HepG2 (cell line): Measurements from ENCODE around the gene TBC1D16. TPM values are rescaled to one million over a fixed set of nuclear protein-coding genes. Genes with fewer than 3 reads are reported as not detected.
A peak's percentile ranks its signal among the peaks of the same experiment; 100 is the strongest.

Source experiments
- AGO2 ChIP-seq: fragments of 200-400 bp; formaldehyde crosslinking; optimal IDR thresholded peaks from 2 replicates; pipeline ENCODE3; 2017; ENCODE audit warnings: mild to moderate bottlenecking, low read depth, low read length, moderate library complexity
- CCAR2 ChIP-seq: fragments of 200-400 bp; formaldehyde crosslinking; optimal IDR thresholded peaks from 2 replicates; pipeline ENCODE3; 2018; ENCODE audit warnings: low read depth, mild to moderate bottlenecking, low read length, moderate library complexity
- CEBPG ChIP-seq: IDR thresholded peaks from 2 replicates; pipeline ENCODE4 v1.6.1; 2016
- DNMT1 ChIP-seq: sonication (generic); formaldehyde crosslinking; IDR thresholded peaks from 2 replicates; pipeline ENCODE4 v1.5.1; 2020; ENCODE audit warnings: mild to moderate bottlenecking, missing genetic modification reagents
- GATAD1 ChIP-seq: IDR thresholded peaks from 2 replicates; pipeline ENCODE4 v1.6.1; 2016; ENCODE audit warnings: missing genetic modification reagents, missing compliant biosample characterization
- HNRNPUL1 ChIP-seq: fragments of 200-400 bp; formaldehyde crosslinking; IDR thresholded peaks from 2 replicates; pipeline ENCODE4 v1.6.1; 2017; ENCODE audit warnings: low read depth, mild to moderate bottlenecking, low read length, moderate library complexity
- LCORL ChIP-seq, 2 experiments: fragments of 450-650 bp in 1 of 2; sonication (generic) in 1 of 2; formaldehyde crosslinking in 1 of 2; IDR thresholded peaks; 2 replicates each; pipeline versions ENCODE4 v1.5.0 to v1.6.1; 2017 to 2020; ENCODE audit warnings: antibody characterized with exemption in 1 of 2, missing genetic modification reagents in 1 of 2
- MEIS2 ChIP-seq: sonication (generic); formaldehyde crosslinking; IDR thresholded peaks from 2 replicates; pipeline ENCODE4 v1.9.0; 2021; ENCODE audit warnings: mild to moderate bottlenecking, missing genetic modification reagents
- PITX1 ChIP-seq: sonication (generic); formaldehyde crosslinking; IDR thresholded peaks from 2 replicates; pipeline ENCODE4 v1.5.1; 2020; ENCODE audit warnings: mild to moderate bottlenecking, missing genetic modification reagents
- SMYD3 ChIP-seq: sonication (generic); formaldehyde crosslinking; IDR thresholded peaks from 2 replicates; pipeline ENCODE4 v1.8.1; 2023; ENCODE audit warnings: mild to moderate bottlenecking, missing genetic modification reagents
- SNAPC2 ChIP-seq: sonication (generic); formaldehyde crosslinking; IDR thresholded peaks from 2 replicates; pipeline ENCODE4 v1.8.1; 2022; ENCODE audit warnings: mild to moderate bottlenecking, missing genetic modification reagents
- TSC22D2 ChIP-seq: sonication (generic); formaldehyde crosslinking; IDR thresholded peaks from 2 replicates; pipeline ENCODE4 v1.5.1; 2020; ENCODE audit warnings: missing genetic modification reagents, mild to moderate bottlenecking, borderline replicate concordance
- ZKSCAN8 ChIP-seq: IDR thresholded peaks from 2 replicates; pipeline ENCODE4 v1.6.1; 2016; ENCODE audit warnings: borderline replicate concordance, missing genetic modification reagents, missing compliant biosample characterization
- ZNF432 ChIP-seq: sonication (generic); formaldehyde crosslinking; IDR thresholded peaks from 2 replicates; pipeline ENCODE4 v1.5.0; 2020; ENCODE audit warnings: missing genetic modification reagents, mild to moderate bottlenecking, borderline replicate concordance
- polyA plus RNA-seq, 8 experiments: library from polyadenylated mRNA; depleted of rRNA in 3 of 8; stranded (reverse) in 7 of 8; unstranded in 1 of 8; fragments of >200 nt; fragmentation: Illumina TruSeq in 4 of 8; extraction: Trizol in 4 of 8; gene quantifications; 2 replicates each; pipeline versions ENCODE4 v1.2.1 to v1.2.3, GENCODE V29; 2011 to 2016; ENCODE audit warnings: low read depth in 4 of 8, missing spikeins in 1 of 8, mixed read lengths in 1 of 8; ENCODE audit not compliant: insufficient read depth in 1 of 8
- total RNA-seq, 5 experiments: library from RNA; depleted of rRNA; stranded (reverse); fragments of >200 nt; fragmentation: Illumina TruSeq; extraction: Trizol; gene quantifications; 2 replicates each; pipeline ENCODE4 v1.2.3, GENCODE V29; 2016; ENCODE audit warnings: low read depth in 1 of 5
- TF ChIP-seq, protein P1 (sequence below): sonication (generic); formaldehyde crosslinking; IDR thresholded peaks from 2 replicates; pipeline ENCODE4 v1.4.0; 2020; ENCODE audit warnings: missing genetic modification reagents
- TF ChIP-seq, protein P2 (sequence below), 2 experiments: sonication (generic) in 1 of 2; formaldehyde crosslinking in 1 of 2; IDR thresholded peaks; 2 replicates each; pipeline versions ENCODE4 v1.6.1 to v1.9.0; 2014 to 2022; ENCODE audit warnings: antibody characterized with exemption in 1 of 2, borderline replicate concordance in 1 of 2, inconsistent platforms in 1 of 2, low read depth in 1 of 2, missing genetic modification reagents in 1 of 2
- TF ChIP-seq, protein P3 (sequence below): sonication (generic); formaldehyde crosslinking; IDR thresholded peaks from 2 replicates; pipeline ENCODE4 v1.8.1; 2022; ENCODE audit warnings: mild to moderate bottlenecking, missing genetic modification reagents
- TF ChIP-seq, protein P4 (sequence below): sonication (generic); formaldehyde crosslinking; IDR thresholded peaks from 2 replicates; pipeline ENCODE4 v1.9.0; 2021; ENCODE audit warnings: missing genetic modification reagents, borderline replicate concordance

The TBC1D16 gene
- total and polyA plus RNA-seq, 2 of the 13 experiments (the other 11 are each of a cell fraction or from before 2014, with no cell fraction given) = 14.9 to 24.9 TPM

DNA sequence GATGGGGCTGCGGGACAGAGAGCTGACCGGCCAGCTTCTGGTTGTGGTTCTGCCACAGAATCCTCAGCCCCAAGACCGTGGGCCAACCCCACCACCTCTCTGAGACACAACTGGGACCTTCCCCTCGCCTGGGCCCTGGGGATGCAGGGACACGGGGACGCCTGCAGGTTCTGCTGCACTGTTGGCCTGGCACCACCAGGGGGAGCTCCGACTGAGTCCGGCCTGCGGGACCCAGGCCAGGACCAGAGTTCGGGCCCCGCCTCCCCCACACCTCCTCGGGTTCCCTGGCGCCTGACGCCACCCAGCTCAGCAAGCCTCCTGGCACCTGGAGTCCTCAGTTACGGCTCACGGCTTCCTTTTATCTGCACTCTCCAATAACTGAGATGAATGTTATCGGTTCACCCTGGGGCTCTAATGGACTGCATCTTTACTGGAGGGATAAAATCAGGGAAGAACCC is 27.3 kb downstream of the TBC1D16 start (continued):
- TF ChIP-seq HNRNPUL1 (no peak), GATAD1 (CRISPR knock-in tag) (0 out of 2 replicates have a peak, but pooled peaks have one; percentile 21), PITX1 (CRISPR knock-in tag) (peak; percentile 53; the same call in 1 of the 2 replicates), DNMT1 (CRISPR knock-in tag) (peak; percentile 93), LCORL (IDR thresholded peaks at IDR 0.05) (no peak), LCORL (CRISPR knock-in tag; IDR thresholded peaks at IDR 0.05) (peak; percentile 89), TSC22D2 (CRISPR knock-in tag) (peak; percentile 77; the same call in 1 of the 2 replicates), CEBPG (CRISPR knock-in tag) (0 out of 2 replicates have a peak, but pooled peaks have one; percentile 40), SNAPC2 (0 out of 2 replicates have a peak, but pooled peaks have one; percentile 75), CCAR2 (no peak), AGO2 (no peak), MEIS2 (CRISPR knock-in tag) (0 out of 2 replicates have a peak, but pooled peaks have one; percentile 48), ZKSCAN8 (no peak), SMYD3 (CRISPR knock-in tag) (no peak), ZNF432 (no peak)
- TF ChIP-seq, protein P1, sequence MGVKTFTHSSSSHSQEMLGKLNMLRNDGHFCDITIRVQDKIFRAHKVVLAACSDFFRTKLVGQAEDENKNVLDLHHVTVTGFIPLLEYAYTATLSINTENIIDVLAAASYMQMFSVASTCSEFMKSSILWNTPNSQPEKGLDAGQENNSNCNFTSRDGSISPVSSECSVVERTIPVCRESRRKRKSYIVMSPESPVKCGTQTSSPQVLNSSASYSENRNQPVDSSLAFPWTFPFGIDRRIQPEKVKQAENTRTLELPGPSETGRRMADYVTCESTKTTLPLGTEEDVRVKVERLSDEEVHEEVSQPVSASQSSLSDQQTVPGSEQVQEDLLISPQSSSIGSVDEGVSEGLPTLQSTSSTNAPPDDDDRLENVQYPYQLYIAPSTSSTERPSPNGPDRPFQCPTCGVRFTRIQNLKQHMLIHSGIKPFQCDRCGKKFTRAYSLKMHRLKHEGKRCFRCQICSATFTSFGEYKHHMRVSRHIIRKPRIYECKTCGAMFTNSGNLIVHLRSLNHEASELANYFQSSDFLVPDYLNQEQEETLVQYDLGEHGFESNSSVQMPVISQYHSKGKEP (CRISPR knock-in tag) = no peak
- TF ChIP-seq, protein P2, sequence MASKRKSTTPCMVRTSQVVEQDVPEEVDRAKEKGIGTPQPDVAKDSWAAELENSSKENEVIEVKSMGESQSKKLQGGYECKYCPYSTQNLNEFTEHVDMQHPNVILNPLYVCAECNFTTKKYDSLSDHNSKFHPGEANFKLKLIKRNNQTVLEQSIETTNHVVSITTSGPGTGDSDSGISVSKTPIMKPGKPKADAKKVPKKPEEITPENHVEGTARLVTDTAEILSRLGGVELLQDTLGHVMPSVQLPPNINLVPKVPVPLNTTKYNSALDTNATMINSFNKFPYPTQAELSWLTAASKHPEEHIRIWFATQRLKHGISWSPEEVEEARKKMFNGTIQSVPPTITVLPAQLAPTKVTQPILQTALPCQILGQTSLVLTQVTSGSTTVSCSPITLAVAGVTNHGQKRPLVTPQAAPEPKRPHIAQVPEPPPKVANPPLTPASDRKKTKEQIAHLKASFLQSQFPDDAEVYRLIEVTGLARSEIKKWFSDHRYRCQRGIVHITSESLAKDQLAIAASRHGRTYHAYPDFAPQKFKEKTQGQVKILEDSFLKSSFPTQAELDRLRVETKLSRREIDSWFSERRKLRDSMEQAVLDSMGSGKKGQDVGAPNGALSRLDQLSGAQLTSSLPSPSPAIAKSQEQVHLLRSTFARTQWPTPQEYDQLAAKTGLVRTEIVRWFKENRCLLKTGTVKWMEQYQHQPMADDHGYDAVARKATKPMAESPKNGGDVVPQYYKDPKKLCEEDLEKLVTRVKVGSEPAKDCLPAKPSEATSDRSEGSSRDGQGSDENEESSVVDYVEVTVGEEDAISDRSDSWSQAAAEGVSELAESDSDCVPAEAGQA (IDR thresholded peaks at IDR 0.05; ENCODE audit: low read depth) = no peak
- TF ChIP-seq, protein P2 (CRISPR knock-in tag; IDR thresholded peaks at IDR 0.05; ENCODE audit: borderline replicate concordance) = no peak
- TF ChIP-seq, protein P3, sequence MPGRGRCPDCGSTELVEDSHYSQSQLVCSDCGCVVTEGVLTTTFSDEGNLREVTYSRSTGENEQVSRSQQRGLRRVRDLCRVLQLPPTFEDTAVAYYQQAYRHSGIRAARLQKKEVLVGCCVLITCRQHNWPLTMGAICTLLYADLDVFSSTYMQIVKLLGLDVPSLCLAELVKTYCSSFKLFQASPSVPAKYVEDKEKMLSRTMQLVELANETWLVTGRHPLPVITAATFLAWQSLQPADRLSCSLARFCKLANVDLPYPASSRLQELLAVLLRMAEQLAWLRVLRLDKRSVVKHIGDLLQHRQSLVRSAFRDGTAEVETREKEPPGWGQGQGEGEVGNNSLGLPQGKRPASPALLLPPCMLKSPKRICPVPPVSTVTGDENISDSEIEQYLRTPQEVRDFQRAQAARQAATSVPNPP = no peak
- TF ChIP-seq, protein P4, sequence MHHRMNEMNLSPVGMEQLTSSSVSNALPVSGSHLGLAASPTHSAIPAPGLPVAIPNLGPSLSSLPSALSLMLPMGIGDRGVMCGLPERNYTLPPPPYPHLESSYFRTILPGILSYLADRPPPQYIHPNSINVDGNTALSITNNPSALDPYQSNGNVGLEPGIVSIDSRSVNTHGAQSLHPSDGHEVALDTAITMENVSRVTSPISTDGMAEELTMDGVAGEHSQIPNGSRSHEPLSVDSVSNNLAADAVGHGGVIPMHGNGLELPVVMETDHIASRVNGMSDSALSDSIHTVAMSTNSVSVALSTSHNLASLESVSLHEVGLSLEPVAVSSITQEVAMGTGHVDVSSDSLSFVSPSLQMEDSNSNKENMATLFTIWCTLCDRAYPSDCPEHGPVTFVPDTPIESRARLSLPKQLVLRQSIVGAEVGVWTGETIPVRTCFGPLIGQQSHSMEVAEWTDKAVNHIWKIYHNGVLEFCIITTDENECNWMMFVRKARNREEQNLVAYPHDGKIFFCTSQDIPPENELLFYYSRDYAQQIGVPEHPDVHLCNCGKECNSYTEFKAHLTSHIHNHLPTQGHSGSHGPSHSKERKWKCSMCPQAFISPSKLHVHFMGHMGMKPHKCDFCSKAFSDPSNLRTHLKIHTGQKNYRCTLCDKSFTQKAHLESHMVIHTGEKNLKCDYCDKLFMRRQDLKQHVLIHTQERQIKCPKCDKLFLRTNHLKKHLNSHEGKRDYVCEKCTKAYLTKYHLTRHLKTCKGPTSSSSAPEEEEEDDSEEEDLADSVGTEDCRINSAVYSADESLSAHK = no peak
